ENCODE results near the gene TPPP. TPM values are rescaled to one million over a fixed set of nuclear protein-coding genes. Genes with fewer than 3 reads are reported as not detected.

Gene TPPP
- total and polyA plus RNA-seq, 2 experiments from 2014 or later, result 0.48 to 1.4 TPM

DNA sequence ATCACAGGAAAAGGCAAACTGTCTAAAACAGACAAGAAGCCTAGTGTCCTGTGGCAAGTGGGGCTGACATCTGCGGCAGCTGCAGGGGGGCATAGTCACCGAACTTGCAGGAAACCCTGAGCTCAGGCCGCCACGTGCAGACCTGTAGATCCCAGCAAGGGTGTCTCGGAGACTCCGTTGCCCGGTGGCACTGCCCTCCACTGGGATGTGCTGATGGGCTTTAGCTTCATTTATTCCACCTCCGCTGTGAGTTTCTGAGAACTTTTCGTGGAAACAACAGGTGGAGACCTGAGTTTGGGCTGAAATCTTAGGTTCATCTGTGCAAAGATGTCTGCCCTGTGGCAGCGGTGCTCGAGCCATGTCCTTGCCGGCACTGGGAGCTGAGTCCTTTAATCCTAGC is 59.0 kb downstream of the TPPP start (continued):
- TF ChIP-seq, protein P1, sequence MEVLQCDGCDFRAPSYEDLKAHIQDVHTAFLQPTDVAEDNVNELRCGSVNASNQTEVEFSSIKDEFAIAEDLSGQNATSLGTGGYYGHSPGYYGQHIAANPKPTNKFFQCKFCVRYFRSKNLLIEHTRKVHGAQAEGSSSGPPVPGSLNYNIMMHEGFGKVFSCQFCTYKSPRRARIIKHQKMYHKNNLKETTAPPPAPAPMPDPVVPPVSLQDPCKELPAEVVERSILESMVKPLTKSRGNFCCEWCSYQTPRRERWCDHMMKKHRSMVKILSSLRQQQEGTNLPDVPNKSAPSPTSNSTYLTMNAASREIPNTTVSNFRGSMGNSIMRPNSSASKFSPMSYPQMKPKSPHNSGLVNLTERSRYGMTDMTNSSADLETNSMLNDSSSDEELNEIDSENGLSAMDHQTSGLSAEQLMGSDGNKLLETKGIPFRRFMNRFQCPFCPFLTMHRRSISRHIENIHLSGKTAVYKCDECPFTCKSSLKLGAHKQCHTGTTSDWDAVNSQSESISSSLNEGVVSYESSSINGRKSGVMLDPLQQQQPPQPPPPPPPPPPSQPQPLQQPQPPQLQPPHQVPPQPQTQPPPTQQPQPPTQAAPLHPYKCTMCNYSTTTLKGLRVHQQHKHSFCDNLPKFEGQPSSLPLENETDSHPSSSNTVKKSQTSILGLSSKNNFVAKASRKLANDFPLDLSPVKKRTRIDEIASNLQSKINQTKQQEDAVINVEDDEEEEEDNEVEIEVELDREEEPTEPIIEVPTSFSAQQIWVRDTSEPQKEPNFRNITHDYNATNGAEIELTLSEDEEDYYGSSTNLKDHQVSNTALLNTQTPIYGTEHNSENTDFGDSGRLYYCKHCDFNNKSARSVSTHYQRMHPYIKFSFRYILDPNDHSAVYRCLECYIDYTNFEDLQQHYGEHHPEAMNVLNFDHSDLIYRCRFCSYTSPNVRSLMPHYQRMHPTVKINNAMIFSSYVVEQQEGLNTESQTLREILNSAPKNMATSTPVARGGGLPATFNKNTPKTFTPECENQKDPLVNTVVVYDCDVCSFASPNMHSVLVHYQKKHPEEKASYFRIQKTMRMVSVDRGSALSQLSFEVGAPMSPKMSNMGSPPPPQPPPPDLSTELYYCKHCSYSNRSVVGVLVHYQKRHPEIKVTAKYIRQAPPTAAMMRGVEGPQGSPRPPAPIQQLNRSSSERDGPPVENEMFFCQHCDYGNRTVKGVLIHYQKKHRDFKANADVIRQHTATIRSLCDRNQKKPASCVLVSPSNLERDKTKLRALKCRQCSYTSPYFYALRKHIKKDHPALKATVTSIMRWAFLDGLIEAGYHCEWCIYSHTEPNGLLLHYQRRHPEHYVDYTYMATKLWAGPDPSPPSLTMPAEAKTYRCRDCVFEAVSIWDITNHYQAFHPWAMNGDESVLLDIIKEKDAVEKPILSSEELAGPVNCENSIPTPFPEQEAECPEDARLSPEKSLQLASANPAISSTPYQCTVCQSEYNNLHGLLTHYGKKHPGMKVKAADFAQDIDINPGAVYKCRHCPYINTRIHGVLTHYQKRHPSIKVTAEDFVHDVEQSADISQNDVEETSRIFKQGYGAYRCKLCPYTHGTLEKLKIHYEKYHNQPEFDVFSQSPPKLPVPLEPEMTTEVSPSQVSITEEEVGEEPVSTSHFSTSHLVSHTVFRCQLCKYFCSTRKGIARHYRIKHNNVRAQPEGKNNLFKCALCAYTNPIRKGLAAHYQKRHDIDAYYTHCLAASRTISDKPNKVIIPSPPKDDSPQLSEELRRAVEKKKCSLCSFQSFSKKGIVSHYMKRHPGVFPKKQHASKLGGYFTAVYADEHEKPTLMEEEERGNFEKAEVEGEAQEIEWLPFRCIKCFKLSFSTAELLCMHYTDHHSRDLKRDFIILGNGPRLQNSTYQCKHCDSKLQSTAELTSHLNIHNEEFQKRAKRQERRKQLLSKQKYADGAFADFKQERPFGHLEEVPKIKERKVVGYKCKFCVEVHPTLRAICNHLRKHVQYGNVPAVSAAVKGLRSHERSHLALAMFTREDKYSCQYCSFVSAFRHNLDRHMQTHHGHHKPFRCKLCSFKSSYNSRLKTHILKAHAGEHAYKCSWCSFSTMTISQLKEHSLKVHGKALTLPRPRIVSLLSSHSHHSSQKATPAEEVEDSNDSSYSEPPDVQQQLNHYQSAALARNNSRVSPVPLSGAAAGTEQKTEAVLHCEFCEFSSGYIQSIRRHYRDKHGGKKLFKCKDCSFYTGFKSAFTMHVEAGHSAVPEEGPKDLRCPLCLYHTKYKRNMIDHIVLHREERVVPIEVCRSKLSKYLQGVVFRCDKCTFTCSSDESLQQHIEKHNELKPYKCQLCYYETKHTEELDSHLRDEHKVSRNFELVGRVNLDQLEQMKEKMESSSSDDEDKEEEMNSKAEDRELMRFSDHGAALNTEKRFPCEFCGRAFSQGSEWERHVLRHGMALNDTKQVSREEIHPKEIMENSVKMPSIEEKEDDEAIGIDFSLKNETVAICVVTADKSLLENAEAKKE (CRISPR knock-in tag; IDR thresholded peaks at IDR 0.05), result no peak

DNA sequence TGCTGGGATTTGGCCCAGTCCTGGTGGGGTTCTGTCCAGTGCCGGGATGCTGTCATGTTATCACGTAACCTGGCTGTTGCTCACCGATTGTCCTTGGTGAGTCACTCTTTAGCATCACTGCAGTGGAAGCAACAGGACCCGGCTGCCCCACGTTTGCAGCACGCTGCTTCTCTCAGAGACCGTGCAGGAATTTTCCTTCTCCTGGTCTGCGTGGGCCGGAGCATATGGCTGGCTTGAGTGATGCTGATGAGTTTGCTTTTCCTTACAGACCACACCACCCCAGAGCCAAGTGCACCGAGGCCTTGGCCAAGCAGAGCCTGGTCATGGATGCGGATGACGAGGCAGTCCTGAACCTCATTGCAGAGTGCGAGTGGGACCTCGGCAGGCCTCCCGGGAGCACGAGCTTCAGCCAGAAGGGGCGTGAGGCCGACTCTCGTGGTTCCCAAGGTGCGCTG is 59.6 kb downstream of the TPPP start:
- H3K9me3 Mint-ChIP-seq, result no peaks in the 10 kb centered on the region
- ATAC-seq, result no peak; the same call in 1 of the 3 replicates
- no peak overlapping the region for H3K27ac Mint-ChIP-seq
- H3K36me3 Mint-ChIP-seq (ENCODE audit: low read depth), result peaks cover 40% of the 10 kb centered on the region
- 0 out of 2 replicates have a peak overlapping the region, but pooled peaks have one; percentile 45 for H3K27ac ChIP-seq (ENCODE audit: low read depth)
- no peak overlapping the region for H2AFZ ChIP-seq
- no peaks in the 10 kb centered on the region for H3F3A ChIP-seq (replicated peaks; ENCODE audit: low read depth)
- H3K4me3 Mint-ChIP-seq, result no peak overlapping the region
- peaks cover 13% of the 10 kb centered on the region for H4K20me1 ChIP-seq (replicated peaks; ENCODE audit: insufficient read depth)
- no peak overlapping the region for H3K4me3 ChIP-seq
- no peaks in the 10 kb centered on the region for H3K4me1 Mint-ChIP-seq
- no peaks in the 10 kb centered on the region for H3K79me2 ChIP-seq (replicated peaks; ENCODE audit: insufficient read depth)
- H3K4me1 ChIP-seq (ENCODE audit: insufficient read depth), result no peaks in the 10 kb centered on the region
- peaks cover 4% of the 10 kb centered on the region for H3K27me3 Mint-ChIP-seq (ENCODE audit: insufficient read depth, low read depth, poor library complexity)
- H3K4me2 ChIP-seq, result no peak overlapping the region
- no peaks in the 10 kb centered on the region for H3K27me3 ChIP-seq (ENCODE audit: insufficient read depth)
- H3K9me2 ChIP-seq (ENCODE audit: insufficient read depth), result no peaks in the 10 kb centered on the region
- peak; percentile 23 for DNase-seq (ENCODE audit: low spot score)
- no peak for TF ChIP-seq EZH2phosphoT487 (IDR thresholded peaks at IDR 0.05; ENCODE audit: unreplicated experiment)
- TF ChIP-seq, protein P1 (CRISPR knock-in tag; IDR thresholded peaks at IDR 0.05), result no peak
- TF ChIP-seq ZNF331 (CRISPR knock-in tag; IDR thresholded peaks at IDR 0.05; ENCODE audit: low read depth), result no peak
- TF ChIP-seq, protein P2, sequence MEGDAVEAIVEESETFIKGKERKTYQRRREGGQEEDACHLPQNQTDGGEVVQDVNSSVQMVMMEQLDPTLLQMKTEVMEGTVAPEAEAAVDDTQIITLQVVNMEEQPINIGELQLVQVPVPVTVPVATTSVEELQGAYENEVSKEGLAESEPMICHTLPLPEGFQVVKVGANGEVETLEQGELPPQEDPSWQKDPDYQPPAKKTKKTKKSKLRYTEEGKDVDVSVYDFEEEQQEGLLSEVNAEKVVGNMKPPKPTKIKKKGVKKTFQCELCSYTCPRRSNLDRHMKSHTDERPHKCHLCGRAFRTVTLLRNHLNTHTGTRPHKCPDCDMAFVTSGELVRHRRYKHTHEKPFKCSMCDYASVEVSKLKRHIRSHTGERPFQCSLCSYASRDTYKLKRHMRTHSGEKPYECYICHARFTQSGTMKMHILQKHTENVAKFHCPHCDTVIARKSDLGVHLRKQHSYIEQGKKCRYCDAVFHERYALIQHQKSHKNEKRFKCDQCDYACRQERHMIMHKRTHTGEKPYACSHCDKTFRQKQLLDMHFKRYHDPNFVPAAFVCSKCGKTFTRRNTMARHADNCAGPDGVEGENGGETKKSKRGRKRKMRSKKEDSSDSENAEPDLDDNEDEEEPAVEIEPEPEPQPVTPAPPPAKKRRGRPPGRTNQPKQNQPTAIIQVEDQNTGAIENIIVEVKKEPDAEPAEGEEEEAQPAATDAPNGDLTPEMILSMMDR (conservative IDR thresholded peaks at IDR 0.05; ENCODE audit: low read depth in 2 of 2), result no peak
- peaks cover 6% of the 10 kb centered on the region; the same call in 1 of the 2 replicates for H3K36me3 ChIP-seq (ENCODE audit: insufficient read depth)

Measured in GM23338 (cell line).